Stimulated activated CD4-positive, alpha-beta T cell treated with anti-CD3 and anti-CD28 coated beads, Interleukin-1b, Interleukin-23, amount 100 ng/mL, for 4 hours (primary cell): ENCODE data around the gene ARHGEF3.
"Not testable (repeated sequence)": the region's sequence is repeated elsewhere in the genome, so short reads cannot be mapped to it uniquely, and the experiment has no call there.

Experiments used
- DNase-seq, 2 donors: peaks; one replicate each; pipeline ENCODE4 v3.0.0-alpha.2; 2020; ENCODE audit warnings: low read depth in 2 of 2

The ARHGEF3 gene

GRCh38 chr3:56771376-56771775, 30.4 kb downstream of the ARHGEF3 start:
- DNase-seq: no peak

DNA sequence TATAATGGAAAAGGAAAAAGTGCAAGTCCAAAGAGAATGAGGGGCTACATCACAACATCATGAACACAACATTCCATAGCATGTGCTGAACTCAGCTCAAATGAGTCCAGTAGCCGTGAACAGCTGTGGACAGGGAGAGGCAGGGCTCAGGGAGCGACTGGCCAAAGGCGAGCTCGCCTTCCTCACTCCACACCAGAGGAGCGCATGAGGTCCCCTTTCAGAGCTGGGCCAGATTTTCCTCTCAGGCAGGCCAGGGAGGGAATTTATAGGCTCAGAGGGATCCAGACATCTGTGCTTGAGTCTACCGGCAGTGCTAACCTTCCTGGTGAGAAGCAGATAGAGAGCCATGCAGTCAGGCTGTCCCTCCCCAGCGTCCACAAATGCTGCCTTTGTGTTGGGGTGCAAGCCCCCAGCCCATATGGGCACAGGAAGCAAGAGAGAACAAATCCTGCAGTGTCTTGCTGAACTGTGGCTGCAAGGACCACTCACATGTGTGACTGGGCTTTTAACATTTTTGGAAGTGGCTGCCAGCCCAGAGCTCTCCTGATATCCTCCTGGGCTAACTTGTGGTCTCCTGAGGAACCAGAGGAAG, 32.5 kb downstream of the ARHGEF3 start:
- no peak for DNase-seq

GRCh38 chr3:56764904-56765547, 36.7 kb downstream of the ARHGEF3 start:
- no peak for DNase-seq

DNA sequence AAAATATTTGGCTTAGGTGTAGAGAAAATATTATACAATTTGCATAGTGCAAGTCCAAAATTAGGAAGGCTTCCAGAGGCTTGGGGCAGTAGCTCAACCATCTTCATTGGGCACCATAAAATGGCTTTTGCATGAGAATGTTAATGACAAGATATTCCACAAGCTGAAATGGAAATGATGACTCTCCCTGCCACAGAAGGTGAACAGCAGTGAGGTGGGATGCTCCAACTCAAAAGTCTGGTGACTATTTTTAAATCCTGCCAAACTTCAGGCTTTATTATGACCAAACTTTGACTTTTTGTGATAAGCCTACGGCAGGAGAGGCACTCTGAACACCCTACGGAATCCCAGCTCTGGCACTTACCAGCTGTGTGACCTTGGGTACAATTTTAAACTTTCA, 37.6 kb downstream of the ARHGEF3 start:
- DNase-seq: no peak

GRCh38 chr3:56763233-56763632, 38.5 kb downstream of the ARHGEF3 start:
- no peak for DNase-seq

DNA sequence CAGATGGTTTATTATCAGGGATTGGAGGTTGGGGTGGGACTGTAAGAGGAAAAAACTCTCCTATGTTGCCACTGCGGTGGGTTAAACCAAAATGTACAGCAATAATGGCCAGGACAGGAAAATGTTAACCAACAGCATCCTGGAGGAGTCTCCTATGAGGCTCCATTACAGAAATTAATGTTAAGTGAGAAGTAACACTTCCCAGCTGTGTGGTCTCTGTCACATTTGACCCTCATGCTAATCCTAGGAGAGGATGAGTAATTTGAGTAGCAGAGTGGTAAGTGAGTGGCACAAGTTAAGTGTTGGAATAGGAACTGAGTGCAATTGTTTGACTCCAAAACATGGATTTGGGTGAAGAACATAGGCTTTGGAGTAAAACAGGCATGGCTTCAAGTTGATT, 39.0 kb downstream of the ARHGEF3 start:
- no peak for DNase-seq

DNA sequence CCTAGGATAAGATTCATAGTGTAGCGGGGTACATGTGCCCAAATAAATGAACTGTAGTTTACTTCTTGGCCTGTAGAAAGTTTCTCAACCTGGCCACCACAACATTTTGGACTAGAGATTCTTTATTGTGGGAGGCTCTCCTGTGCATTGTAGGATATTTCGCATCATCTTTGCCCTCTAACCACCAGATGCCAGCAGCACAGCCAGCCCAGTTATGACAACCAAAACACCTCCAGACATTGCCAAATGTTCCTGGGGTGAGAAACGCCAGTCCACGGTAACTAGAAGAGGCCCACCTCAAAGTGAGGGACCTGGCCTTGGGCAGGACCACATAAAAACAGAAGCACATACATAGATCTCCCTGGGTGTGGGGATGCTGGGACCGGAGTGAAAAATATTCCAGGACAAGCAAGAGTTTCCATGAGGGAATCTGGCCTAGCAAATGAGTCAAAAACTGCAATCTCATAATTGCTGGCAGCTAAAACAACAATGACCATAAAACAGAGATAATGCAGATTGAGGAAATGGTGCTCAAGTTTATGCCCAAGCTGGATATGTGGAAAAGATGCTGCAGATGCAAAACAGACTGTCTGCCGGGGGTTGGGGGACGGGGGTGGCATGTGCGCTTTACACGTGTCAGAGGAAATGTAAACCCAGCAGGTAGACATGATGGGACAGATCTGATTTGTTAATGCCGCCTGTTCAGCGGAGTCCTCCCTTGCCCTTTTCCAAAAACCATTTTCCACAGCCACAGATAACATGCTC, 39.7 kb downstream of the ARHGEF3 start:
- no peak for DNase-seq

- no peak for DNase-seq
These were observed 40.7 kb downstream of the ARHGEF3 start for GRCh38 chr3:56761023-56761422.

DNA sequence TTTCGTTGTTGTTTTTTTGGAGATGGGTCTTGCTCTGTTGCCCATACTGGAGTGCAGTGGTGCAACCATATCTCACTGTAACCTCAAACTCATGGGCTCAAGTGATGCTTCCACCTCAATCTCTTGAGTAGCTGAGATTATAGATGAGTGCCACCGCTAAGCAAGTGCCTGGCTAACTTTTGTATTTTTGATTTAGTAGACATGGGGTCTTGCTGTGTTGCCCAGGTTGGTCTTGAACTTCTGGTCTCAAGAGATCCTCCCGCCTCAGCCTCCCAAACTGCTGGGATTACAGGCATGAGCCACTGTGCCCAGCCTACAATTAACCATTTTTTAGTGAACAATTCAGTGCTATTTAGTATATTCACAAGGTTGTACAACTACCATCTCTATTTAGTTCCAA, 42.2 kb downstream of the ARHGEF3 start:
- DNase-seq: no peak

DNA sequence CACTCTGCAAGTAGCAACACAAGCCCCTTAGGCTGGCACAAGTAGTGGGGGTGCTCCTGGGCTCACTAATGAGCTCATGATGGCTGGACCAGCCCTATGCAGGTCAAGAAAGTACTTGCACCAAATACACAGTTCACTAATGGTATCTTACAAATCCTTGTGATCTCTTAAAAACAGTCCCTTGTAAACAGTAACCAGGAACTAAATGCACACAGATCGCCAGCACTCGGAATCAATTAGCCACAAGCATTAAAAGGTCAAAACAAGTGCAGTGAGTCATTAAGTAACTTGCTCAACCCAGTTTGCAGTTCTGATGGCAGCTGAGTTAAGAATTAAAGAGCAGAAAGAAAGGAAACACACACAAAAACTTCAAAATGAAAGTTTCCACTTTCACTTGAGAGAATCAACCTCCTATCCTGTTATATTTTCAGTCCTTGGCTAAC, 43.2 kb downstream of the ARHGEF3 start:
- DNase-seq: no peak

GRCh38 chr3:56758042-56758441, 43.7 kb downstream of the ARHGEF3 start:
- DNase-seq: not testable (repeated sequence)

- DNase-seq: no peak
These were observed 46.9 kb downstream of the ARHGEF3 start for GRCh38 chr3:56754741-56755417.

GRCh38 chr3:56753206-56753820, 48.4 kb downstream of the ARHGEF3 start:
- peak in 1 of 2 donors; percentile 15 for DNase-seq

- no peak for DNase-seq
These were observed 50.6 kb downstream of the ARHGEF3 start for GRCh38 chr3:56751056-56751707.

DNA sequence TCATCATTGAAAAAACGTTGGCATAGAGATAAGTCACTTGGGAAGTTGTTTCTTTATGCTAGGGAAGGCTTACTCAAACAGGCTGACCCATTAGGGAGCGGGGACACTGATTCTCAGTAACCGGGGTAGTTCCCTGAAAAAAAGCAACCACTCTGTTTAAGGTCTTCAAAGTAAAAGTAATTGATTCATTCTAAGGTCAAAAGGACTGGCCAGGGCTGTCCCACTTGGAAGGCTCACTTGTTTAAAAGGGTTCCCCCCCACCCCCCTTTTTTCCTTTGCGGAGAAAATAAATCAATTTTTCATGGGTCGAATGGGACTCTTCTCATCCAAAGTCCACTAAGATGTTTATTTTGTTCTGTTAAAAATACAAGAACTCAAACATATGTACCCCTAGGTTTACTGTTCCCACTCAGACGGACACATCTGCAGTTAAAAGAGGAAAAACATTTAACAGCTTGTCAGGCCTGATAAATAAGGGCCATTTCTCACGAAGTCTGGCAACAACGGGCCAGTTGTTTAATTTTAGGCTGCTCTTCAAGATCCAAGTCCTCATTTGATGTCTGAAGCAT, 53.0 kb downstream of the ARHGEF3 start:
- DNase-seq: no peak

- no peak for DNase-seq
These were observed 54.6 kb downstream of the ARHGEF3 start for GRCh38 chr3:56747150-56747549.

DNA sequence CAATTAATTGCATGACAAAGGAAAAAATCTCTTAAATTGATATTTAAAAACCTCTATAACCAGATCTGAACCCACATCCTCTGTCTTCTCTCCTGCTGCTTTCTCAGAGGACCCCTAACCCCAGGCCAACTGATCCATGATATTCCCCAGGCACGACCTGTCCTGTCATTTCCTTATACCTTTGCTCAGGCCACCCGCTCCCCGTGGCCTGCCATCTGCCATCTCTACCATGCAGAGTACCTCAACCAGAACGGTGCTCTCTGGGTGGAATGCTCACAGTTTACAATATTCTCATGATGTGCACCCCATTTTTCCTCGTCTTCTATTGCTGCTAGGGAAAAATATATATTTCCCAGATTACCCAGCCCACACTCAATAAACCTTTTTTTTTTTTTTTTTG, 57.7 kb downstream of the ARHGEF3 start:
- no peak for DNase-seq

GRCh38 chr3:56742887-56743286, 58.9 kb downstream of the ARHGEF3 start:
- no peak for DNase-seq

DNA sequence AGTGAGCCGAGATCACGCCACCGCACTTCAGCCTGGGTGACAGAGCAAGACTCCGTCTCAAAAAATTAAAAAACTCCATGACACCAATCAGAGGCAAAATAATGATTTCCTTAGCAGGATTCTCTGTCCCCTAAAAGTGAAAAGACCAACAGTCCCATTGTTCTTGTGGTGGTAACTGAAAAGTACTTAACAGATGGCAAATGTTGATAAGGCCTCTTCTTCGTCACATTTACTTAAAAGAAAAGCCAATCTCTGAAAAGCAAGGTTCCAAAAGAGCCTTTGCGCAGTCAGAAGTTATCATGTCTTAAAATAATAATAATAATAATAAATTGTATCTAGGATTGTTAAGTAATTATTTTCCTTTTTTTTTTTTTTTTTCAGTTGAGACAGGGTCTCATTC, 62.7 kb downstream of the ARHGEF3 start:
- DNase-seq: no peak

GRCh38 chr3:56737006-56737405, 64.7 kb downstream of the ARHGEF3 start:
- no peak for DNase-seq

DNA sequence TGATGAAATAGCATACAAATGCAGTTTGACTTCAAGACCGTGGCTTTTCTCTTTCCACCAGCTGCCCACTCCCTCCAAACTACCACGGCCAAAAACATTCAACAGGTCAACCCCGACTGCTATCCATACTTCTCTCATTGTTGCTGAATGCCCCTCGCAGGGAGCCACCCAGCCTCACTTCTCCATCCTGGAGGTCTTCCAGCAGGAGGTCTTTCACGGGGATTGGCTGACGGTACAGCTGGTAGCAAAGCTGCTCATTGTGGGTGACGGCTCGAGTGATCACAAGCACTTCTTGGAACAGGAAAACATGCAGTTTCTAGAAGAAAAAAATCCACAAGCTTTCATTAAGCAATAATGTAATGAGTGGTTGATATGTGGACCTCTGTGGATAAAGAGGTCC, 69.6 kb downstream of the ARHGEF3 start:
- no peak for DNase-seq
